GM23338 (cell line): Measurements from ENCODE around the gene DNAH17. TPM values are rescaled to one million over a fixed set of nuclear protein-coding genes. Genes with fewer than 3 reads are reported as not detected.

Source experiments
- ATAC-seq: fragments of 200-7000 bp; cut with Tn5 transposase; 3 replicates; pipeline ENCODE4 v1.9.1; 2020
- DNase-seq: peaks from one replicate; pipeline ENCODE4 v3.0.0-alpha.2; 2015; ENCODE audit warnings: low spot score
- H2AFZ ChIP-seq: fragments of 200-600 bp; sonication (generic); 2 replicates; pipeline ENCODE4 v1.8.0; 2016; ENCODE audit warnings: antibody characterized with exemption, mild to moderate bottlenecking, moderate library complexity
- H3F3A ChIP-seq: fragments of 200-600 bp; sonication (generic); replicated peaks from 2 replicates; pipeline ENCODE4 v1.8.0; 2017; ENCODE audit warnings: antibody characterized with exemption, mixed run types, low read depth
- H3K27ac ChIP-seq: fragments of 200-600 bp; sonication (generic); 2 replicates; pipeline ENCODE4 v1.6.1; 2016; ENCODE audit warnings: low read depth
- H3K27me3 ChIP-seq: fragments of 200-600 bp; sonication (generic); 2 replicates; pipeline ENCODE4 v1.8.0; 2016; ENCODE audit warnings: mild to moderate bottlenecking, mixed run types, moderate library complexity; ENCODE audit not compliant: insufficient read depth
- H3K36me3 ChIP-seq: fragments of 200-600 bp; sonication (generic); 2 replicates; pipeline ENCODE4 v1.8.0; 2016; ENCODE audit warnings: mild to moderate bottlenecking; ENCODE audit not compliant: insufficient read depth
- H3K4me1 ChIP-seq: fragments of 200-600 bp; sonication (generic); 2 replicates; pipeline ENCODE4 v1.8.0; 2016; ENCODE audit warnings: mild to moderate bottlenecking, moderate library complexity; ENCODE audit not compliant: insufficient read depth
- H3K4me2 ChIP-seq: fragments of 200-600 bp; sonication (generic); 2 replicates; pipeline ENCODE4 v1.7.1; 2017; ENCODE audit warnings: mixed run types
- H3K4me3 ChIP-seq: fragments of 200-600 bp; sonication (generic); 2 replicates; pipeline ENCODE4 v1.6.1; 2016; ENCODE audit warnings: mixed run types
- H3K79me2 ChIP-seq: fragments of 200-600 bp; sonication (generic); replicated peaks from 2 replicates; pipeline ENCODE4 v1.8.0; 2017; ENCODE audit warnings: mild to moderate bottlenecking; ENCODE audit not compliant: insufficient read depth
- H3K9me2 ChIP-seq: fragments of 200-600 bp; sonication (generic); 2 replicates; pipeline ENCODE4 v1.8.0; 2017; ENCODE audit not compliant: insufficient read depth
- H4K20me1 ChIP-seq: fragments of 200-600 bp; sonication (generic); replicated peaks from 2 replicates; pipeline ENCODE4 v1.8.0; 2017; ENCODE audit warnings: mild to moderate bottlenecking; ENCODE audit not compliant: insufficient read depth
- H3K27ac Mint-ChIP-seq: 2 replicates; pipeline ENCODE4 v1.8.0; 2020; ENCODE audit warnings: inconsistent platforms, mild to moderate bottlenecking, moderate library complexity, mixed read lengths
- H3K27me3 Mint-ChIP-seq: 3 replicates; pipeline ENCODE4 v1.8.0; 2022; ENCODE audit warnings: low read depth, mild to moderate bottlenecking, moderate library complexity, mixed read lengths, inconsistent platforms; ENCODE audit not compliant: insufficient read depth, poor library complexity
- H3K36me3 Mint-ChIP-seq: 3 replicates; pipeline ENCODE4 v1.8.0; 2021; ENCODE audit warnings: low read depth, mild to moderate bottlenecking, inconsistent platforms, moderate library complexity, mixed read lengths
- H3K4me1 Mint-ChIP-seq: 3 replicates; pipeline ENCODE4 v1.8.0; 2020; ENCODE audit warnings: mild to moderate bottlenecking, inconsistent platforms, mixed read lengths
- H3K4me3 Mint-ChIP-seq: 3 replicates; pipeline ENCODE4 v1.8.0; 2021; ENCODE audit warnings: moderate library complexity, mild to moderate bottlenecking, inconsistent platforms, mixed read lengths
- H3K9me3 Mint-ChIP-seq: 3 replicates; pipeline ENCODE4 v1.8.0; 2020; ENCODE audit warnings: moderate library complexity, mild to moderate bottlenecking, inconsistent platforms, mixed read lengths
- CREB1 ChIP-seq: fragments of 250-450 bp; sonication (Bioruptor Pico); IDR thresholded peaks from 2 replicates; pipeline ENCODE4 v1.5.0; 2020; ENCODE audit warnings: low read depth, mild to moderate bottlenecking, moderate library complexity
- ETS1 ChIP-seq: IDR thresholded peaks from 2 replicates; pipeline ENCODE4 v1.6.1; 2016; ENCODE audit warnings: antibody characterized with exemption
- EZH2phosphoT487 ChIP-seq: fragments of 200-600 bp; sonication (generic); IDR thresholded peaks from one replicate; pipeline ENCODE4 v1.8.1; 2018; ENCODE audit warnings: antibody characterized with exemption; ENCODE audit not compliant: unreplicated experiment
- JUNB ChIP-seq: IDR thresholded peaks from one replicate; pipeline ENCODE4 v1.6.1; 2016; ENCODE audit warnings: antibody characterized with exemption; ENCODE audit not compliant: unreplicated experiment
- NANOG ChIP-seq: IDR thresholded peaks from 2 replicates; pipeline ENCODE4 v1.6.1; 2016; ENCODE audit warnings: antibody characterized with exemption, borderline replicate concordance
- POLR2AphosphoS5 ChIP-seq: IDR thresholded peaks from 2 replicates; pipeline ENCODE4 v1.6.1; 2016; ENCODE audit warnings: antibody characterized with exemption, low read depth
- REST ChIP-seq: IDR thresholded peaks from one replicate; pipeline ENCODE4 v1.6.1; 2018; ENCODE audit warnings: antibody characterized with exemption; ENCODE audit not compliant: unreplicated experiment
- STAT1 ChIP-seq: IDR thresholded peaks from one replicate; pipeline ENCODE4 v1.6.1; 2016; ENCODE audit warnings: antibody characterized with exemption; ENCODE audit not compliant: unreplicated experiment
- ZNF114 ChIP-seq: fragments of 250-450 bp; sonication (Bioruptor Pico); IDR thresholded peaks from 2 replicates; pipeline ENCODE4 v1.5.0; 2020; ENCODE audit warnings: mild to moderate bottlenecking, moderate library complexity
- ZNF331 ChIP-seq: fragments of 250-450 bp; sonication (Bioruptor Pico); IDR thresholded peaks from 2 replicates; pipeline ENCODE4 v1.5.0; 2020; ENCODE audit warnings: low read depth, mild to moderate bottlenecking, moderate library complexity
- polyA plus RNA-seq: library from polyadenylated mRNA; unstranded; fragments of >200 nt; fragmentation: Nextera tagmentation; extraction: Ambion mirVana; gene quantifications from 2 replicates; pipeline ENCODE4 v1.2.1, GENCODE V29; 2016
- total RNA-seq: library from RNA; depleted of rRNA; stranded (reverse); fragments of >200 nt; shearing (Covaris generic); gene quantifications from 2 replicates; pipeline ENCODE4 v1.2.3, GENCODE V29; 2014
- TF ChIP-seq, protein P1 (sequence below), 2 experiments: fragments of 200-600 bp in 1 of 2; sonication (generic) in 1 of 2; conservative IDR thresholded peaks; 2 replicates each; pipeline versions ENCODE4 v1.5.1 to v1.6.1; 2016 to 2017; ENCODE audit warnings: antibody characterized with exemption in 2 of 2, low read depth in 2 of 2, mild to moderate bottlenecking in 2 of 2, moderate library complexity in 1 of 2
- TF ChIP-seq, protein P2 (sequence below): fragments of 250-450 bp; sonication (Bioruptor Pico); IDR thresholded peaks from 2 replicates; pipeline ENCODE4 v1.5.0; 2020; ENCODE audit warnings: mild to moderate bottlenecking, moderate library complexity

DNAH17 gene
- total and polyA plus RNA-seq, 2 experiments from 2014 or later, result 0.59 to 2.0 TPM

DNA sequence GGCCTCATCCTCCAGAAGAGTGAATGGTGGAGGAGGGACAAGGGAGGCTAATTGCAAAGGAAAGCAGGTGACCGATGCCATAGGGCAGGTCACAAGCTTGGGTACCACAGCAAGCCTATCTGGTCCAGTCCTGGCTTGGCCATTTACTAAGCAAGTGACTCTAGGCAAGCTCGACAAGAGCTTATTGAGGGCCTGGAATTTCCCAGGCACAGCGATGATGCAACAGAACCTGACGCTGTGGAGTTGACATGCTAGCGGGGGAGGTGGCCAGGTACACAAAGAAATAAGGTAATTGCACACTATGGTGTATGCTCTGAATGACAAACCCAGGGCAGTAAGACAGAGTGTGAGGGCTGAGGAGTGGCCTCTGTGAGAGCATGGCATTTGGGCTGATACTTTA, 100.2 kb downstream of the DNAH17 start:
- Histone ChIP-seq H3F3A (no peaks in the 10 kb centered on the region), H3K36me3 (no peaks in the 10 kb centered on the region), H3K79me2 (no peaks in the 10 kb centered on the region), H3K9me2 (peaks cover 7% of the 10 kb centered on the region; the same call in 1 of the 2 replicates), H2AFZ (no peak overlapping the region), H3K27ac (no peak overlapping the region), H3K4me1 (no peaks in the 10 kb centered on the region), H3K27me3 (no peaks in the 10 kb centered on the region), H4K20me1 (no peaks in the 10 kb centered on the region), H3K4me2 (no peak overlapping the region), H3K4me3 (no peak overlapping the region)
- ATAC-seq, result no peak
- peaks cover 3% of the 10 kb centered on the region; the same call in 2 of the 3 replicates for H3K4me1 Mint-ChIP-seq
- no peaks in the 10 kb centered on the region for H3K36me3 Mint-ChIP-seq
- no peak overlapping the region for H3K4me3 Mint-ChIP-seq
- H3K27ac Mint-ChIP-seq, result no peak overlapping the region
- TF ChIP-seq ETS1, result no peak
- no peak for TF ChIP-seq STAT1
- no peak for TF ChIP-seq NANOG
- TF ChIP-seq EZH2phosphoT487, result no peak
- no peak for TF ChIP-seq POLR2AphosphoS5
- no peak for TF ChIP-seq REST
- no peak for TF ChIP-seq ZNF114 (CRISPR knock-in tag)
- TF ChIP-seq, protein P1, sequence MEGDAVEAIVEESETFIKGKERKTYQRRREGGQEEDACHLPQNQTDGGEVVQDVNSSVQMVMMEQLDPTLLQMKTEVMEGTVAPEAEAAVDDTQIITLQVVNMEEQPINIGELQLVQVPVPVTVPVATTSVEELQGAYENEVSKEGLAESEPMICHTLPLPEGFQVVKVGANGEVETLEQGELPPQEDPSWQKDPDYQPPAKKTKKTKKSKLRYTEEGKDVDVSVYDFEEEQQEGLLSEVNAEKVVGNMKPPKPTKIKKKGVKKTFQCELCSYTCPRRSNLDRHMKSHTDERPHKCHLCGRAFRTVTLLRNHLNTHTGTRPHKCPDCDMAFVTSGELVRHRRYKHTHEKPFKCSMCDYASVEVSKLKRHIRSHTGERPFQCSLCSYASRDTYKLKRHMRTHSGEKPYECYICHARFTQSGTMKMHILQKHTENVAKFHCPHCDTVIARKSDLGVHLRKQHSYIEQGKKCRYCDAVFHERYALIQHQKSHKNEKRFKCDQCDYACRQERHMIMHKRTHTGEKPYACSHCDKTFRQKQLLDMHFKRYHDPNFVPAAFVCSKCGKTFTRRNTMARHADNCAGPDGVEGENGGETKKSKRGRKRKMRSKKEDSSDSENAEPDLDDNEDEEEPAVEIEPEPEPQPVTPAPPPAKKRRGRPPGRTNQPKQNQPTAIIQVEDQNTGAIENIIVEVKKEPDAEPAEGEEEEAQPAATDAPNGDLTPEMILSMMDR (conservative IDR thresholded peaks at IDR 0.05; ENCODE audit: low read depth in 2 of 2), result no peak
- TF ChIP-seq, protein P2, sequence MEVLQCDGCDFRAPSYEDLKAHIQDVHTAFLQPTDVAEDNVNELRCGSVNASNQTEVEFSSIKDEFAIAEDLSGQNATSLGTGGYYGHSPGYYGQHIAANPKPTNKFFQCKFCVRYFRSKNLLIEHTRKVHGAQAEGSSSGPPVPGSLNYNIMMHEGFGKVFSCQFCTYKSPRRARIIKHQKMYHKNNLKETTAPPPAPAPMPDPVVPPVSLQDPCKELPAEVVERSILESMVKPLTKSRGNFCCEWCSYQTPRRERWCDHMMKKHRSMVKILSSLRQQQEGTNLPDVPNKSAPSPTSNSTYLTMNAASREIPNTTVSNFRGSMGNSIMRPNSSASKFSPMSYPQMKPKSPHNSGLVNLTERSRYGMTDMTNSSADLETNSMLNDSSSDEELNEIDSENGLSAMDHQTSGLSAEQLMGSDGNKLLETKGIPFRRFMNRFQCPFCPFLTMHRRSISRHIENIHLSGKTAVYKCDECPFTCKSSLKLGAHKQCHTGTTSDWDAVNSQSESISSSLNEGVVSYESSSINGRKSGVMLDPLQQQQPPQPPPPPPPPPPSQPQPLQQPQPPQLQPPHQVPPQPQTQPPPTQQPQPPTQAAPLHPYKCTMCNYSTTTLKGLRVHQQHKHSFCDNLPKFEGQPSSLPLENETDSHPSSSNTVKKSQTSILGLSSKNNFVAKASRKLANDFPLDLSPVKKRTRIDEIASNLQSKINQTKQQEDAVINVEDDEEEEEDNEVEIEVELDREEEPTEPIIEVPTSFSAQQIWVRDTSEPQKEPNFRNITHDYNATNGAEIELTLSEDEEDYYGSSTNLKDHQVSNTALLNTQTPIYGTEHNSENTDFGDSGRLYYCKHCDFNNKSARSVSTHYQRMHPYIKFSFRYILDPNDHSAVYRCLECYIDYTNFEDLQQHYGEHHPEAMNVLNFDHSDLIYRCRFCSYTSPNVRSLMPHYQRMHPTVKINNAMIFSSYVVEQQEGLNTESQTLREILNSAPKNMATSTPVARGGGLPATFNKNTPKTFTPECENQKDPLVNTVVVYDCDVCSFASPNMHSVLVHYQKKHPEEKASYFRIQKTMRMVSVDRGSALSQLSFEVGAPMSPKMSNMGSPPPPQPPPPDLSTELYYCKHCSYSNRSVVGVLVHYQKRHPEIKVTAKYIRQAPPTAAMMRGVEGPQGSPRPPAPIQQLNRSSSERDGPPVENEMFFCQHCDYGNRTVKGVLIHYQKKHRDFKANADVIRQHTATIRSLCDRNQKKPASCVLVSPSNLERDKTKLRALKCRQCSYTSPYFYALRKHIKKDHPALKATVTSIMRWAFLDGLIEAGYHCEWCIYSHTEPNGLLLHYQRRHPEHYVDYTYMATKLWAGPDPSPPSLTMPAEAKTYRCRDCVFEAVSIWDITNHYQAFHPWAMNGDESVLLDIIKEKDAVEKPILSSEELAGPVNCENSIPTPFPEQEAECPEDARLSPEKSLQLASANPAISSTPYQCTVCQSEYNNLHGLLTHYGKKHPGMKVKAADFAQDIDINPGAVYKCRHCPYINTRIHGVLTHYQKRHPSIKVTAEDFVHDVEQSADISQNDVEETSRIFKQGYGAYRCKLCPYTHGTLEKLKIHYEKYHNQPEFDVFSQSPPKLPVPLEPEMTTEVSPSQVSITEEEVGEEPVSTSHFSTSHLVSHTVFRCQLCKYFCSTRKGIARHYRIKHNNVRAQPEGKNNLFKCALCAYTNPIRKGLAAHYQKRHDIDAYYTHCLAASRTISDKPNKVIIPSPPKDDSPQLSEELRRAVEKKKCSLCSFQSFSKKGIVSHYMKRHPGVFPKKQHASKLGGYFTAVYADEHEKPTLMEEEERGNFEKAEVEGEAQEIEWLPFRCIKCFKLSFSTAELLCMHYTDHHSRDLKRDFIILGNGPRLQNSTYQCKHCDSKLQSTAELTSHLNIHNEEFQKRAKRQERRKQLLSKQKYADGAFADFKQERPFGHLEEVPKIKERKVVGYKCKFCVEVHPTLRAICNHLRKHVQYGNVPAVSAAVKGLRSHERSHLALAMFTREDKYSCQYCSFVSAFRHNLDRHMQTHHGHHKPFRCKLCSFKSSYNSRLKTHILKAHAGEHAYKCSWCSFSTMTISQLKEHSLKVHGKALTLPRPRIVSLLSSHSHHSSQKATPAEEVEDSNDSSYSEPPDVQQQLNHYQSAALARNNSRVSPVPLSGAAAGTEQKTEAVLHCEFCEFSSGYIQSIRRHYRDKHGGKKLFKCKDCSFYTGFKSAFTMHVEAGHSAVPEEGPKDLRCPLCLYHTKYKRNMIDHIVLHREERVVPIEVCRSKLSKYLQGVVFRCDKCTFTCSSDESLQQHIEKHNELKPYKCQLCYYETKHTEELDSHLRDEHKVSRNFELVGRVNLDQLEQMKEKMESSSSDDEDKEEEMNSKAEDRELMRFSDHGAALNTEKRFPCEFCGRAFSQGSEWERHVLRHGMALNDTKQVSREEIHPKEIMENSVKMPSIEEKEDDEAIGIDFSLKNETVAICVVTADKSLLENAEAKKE (CRISPR knock-in tag), result no peak
- TF ChIP-seq JUNB, result no peak
- no peak for TF ChIP-seq ZNF331 (CRISPR knock-in tag)
- no peak for TF ChIP-seq CREB1 (CRISPR knock-in tag)
- no peak for DNase-seq
- H3K27me3 Mint-ChIP-seq, result peaks cover 3% of the 10 kb centered on the region
- no peaks in the 10 kb centered on the region for H3K9me3 Mint-ChIP-seq
